CD4-positive, alpha-beta T cell treated with Interleukin-2 at 100 ng/mL for 4 hours (primary cell): Measurements from ENCODE around the gene PSMD12.

Experiments
- DNase-seq: peaks from one replicate; pipeline ENCODE4 v3.0.0-alpha.2; 2020; ENCODE audit warnings: low spot score

PSMD12 gene

DNA sequence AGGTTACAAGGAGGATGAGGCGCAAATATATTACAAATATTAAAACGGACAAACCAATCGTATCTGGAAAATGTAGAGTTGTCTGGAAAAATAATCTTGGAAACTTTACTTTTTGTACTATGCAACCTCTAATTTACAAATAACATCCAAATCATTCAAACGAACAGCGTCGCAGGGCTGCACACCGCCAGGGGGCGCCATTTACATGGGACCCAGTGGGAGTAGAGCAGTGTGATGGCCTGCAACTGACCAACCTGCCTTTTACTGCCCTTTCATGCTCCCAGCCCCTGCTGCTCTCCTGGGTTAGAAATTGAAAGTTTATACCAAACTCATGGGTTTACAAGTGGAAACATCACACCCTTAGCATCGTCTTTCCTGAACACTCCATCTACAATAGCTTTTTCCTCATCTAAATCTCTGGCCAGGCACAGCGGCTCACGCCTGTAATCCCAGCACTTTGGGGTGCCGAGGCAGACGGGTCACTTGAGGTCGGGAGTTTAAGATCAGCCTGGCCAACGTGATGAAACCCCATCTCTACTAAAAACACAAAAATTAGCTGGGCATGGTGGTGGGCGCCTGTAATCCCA, 20.7 kb upstream of the PSMD12 start:
- peak; percentile 68 for DNase-seq

DNA sequence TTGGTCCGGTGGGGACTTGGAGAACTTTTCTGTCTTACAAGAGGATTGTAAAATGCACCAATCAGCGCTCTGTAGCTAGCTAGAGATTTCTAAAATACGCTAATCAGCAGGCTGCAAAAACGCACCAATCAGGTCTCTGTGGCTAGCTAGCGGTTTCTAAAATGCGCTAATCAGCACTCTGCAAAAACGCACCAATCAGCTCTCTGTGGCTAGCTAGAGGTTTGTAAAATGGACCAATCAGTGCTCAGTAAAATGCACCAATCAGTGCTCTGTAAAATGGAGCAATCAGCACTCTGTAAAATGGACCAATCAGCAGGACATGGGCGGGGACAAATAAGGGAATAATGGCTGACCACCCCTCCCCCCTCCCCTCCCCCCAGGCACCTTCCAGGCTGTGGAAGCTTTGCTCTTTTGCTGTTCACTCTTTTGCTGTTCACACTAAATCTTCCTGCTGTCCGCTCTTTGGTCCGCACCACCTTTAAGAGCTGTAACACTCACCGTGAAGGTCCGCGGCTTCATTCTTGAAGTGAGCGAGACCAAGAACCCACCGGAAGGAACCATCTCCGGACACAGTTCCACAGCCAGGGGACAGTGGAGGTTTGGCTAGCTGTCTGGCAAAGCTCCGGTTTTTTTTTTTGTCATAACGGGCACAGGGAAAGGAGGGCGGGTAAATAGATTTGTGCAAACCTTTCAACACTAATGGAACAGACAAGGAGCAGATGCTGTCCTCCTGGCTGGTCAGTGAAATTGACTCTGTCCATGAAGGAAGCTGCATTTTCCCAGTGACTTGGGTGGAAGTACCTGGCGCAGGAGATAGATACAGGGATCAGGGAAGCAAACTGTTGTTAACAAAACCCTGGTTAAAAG, 19.0 kb upstream of the PSMD12 start:
- no peak for DNase-seq

DNA sequence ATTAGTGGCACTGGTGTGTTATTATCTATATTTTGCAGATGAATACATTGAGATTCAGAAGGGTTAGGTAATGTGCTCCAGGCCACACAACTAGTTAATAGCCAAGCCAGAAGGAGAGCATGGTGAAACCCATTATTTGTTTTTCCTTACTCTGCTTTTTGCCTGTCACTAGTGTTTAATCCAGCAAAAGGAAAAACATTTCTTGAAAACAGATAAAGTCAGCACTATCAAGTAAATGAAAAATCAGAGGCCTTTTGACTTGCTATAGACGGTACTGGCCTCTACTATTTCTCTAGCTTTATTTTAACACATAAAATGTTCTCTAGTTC, 15.5 kb upstream of the PSMD12 start:
- no peak for DNase-seq

DNA sequence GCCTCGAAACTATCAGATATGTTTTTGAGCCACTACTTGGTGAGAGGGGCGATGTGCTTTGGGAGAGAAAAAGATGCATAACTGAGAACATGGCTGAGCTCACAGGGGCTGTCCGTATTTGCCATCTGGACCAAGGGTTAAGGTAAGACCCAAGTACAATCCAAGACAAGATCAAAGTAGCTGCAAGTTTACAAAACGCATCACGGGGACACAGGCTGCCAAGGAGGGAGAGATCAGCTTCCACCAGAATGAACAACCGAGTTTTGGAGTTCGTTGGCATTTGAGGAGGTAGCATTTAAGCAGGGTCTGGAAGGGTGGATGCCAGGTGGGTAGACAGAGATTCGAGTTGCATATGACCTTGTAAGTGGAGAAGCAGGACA, 12.9 kb upstream of the PSMD12 start:
- DNase-seq, result no peak

DNA sequence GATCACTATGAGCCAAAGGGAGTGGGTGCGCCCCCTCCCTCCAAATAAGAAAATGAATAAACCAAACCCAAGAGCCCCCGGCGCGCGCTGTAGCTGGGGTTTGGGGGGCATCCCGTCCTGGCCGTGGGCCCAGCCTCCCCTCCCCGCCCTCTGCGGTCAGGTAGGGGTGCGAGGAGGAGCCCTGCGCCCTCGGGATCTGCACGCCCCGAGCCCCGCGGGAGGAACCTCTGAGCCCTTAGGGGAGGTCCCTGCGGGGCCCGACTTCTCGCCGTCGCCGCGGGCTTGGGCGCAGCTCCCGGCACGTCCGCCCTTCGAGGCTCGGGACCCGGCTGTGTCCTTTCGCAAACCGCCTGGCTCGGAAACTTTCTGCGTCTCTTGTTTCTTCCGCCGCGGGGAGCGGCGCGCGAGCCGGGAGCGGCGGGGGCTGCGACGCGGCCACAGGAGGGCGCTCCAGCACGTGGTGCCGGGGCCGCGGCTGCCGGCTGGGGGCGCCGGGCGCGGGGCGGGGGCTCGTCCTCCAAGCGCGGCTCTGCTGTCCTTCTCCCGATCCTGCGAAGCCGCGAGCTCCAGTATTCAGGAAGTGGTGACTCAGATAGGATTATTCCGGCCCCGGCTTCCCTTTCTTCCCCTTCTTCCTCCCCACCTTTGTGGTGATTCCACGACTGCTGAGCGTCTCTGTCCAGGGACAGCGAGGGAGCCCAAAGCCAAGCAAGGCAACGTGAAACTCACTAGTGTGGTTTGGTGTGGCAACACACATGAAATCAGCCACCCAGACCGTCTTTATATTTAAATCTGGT, 12.3 kb upstream of the PSMD12 start:
- peak; percentile 80 for DNase-seq

DNA sequence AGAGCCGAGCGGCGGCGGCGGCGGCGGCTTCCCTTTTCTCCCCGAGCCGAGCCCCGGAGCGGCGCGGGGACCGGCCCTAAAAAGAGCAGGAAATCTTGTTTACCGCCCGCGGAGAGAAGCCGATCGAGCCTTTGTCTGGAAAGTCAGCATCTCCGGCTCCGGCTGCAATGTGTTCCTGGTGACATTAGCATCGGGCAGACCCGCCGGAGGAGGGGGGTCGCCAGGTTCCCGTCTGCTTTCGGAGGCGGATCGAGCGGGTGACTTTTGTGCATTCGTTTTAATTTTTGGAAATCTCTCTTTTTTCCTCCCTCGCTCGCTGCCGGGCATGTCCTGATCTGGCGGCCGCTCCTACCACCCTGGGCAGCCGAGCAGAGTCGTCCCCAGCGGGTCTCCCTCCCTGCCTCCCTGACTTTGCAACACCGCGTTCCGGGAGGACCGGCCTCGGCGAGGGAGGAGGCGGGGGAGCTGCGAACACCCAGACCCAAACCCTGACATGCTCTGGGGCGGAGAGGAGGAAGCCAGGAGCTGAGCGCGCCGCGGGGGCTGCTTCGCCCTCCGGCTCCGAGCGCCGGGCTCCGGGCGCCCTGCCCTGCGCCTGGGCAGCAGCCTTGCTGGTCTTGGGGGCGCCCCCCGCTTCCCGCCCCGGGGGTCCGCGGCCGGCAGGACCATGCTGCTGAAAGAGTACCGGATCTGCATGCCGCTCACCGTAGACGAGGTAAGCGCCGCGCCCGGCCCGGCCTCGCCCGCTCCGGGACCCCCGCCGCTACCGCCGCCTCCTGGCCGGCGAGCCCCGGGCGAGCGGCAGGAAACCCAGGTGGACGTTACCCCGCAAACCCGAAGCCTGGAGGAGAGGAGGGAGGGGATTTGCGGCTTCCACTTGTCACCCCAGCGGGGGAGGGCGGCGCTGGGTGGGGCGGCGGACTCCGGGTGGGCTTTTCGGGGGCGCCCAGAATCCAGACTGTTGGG, 11.4 kb upstream of the PSMD12 start:
- peak; percentile 49 for DNase-seq

DNA sequence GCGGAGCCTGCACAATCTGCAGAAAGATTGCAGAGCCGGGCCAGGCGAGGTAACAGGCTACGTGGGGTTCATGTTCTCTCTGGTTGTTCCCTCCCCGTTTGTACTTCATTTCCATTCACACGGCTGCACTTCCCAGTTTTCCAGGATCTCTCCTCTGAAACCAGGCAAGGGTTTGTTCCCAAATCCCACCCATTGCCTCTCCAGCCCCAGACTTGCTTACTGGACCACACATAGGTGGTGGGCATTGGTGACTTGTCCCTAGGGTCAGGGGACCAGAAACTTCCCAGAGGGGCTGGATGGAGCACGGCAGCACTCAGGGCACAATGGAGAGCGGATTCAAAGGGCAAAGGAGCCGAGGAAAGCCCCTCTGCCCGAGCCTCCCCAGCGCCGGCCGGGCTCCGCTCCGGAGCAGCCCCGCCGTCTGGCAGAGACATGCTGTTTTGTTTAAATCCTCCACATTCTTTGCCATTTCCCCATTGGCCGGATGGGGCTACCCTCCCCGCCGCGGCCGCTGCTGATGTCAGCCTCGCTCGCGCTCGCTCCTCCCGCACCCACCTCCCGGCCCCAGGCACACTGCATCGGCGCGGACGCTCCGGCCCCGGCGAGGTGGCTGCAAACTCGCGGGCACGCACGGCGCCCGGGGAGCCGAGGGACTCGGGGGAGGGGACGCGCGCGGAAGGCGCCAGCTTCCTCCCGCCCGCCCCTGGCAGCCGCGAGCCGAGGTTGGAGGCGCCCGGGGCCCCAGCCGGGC, 10.5 kb upstream of the PSMD12 start, which contains the start of gene PITPNC1:
Gene PITPNC1, plus strand, starts transcription at position 545 of the 751 bp plus-strand sequence.
- peak; percentile 88 for DNase-seq

DNA sequence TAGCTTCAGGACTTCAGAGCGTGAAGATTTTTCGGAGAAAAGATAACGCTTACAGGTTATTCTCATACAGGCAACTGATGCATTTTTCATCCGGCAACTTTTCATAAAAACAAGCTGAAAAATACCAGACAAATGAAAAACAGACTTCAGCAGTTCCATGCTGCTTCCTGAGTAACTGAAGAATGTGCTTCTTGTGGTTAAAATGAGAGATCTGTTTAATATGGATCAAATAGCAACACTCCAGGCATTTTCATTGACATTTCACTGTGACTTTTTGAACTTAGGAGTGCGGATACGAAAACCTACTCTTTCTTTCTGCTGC, 10.0 kb upstream of the PSMD12 start:
- DNase-seq, result no peak

DNA sequence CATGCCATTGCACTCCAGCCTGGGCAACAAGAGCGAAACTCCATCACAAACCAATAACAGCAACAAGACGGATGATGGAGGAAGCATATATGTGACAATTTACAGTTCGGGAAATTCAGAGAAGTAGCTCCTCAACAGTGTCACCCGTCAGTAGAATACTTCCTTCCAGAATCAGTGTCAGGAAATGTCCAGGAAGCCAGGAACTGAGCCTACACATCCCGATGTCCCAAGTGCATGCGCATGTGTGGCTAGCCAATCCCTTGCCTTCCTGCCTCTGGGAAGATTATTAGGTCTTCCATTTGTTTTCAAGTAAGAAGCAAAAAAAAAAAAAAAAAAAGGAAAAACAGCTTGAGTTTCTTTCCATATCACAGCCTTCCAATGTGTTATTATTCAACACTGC, 9.3 kb upstream of the PSMD12 start:
- DNase-seq, result no peak

DNA sequence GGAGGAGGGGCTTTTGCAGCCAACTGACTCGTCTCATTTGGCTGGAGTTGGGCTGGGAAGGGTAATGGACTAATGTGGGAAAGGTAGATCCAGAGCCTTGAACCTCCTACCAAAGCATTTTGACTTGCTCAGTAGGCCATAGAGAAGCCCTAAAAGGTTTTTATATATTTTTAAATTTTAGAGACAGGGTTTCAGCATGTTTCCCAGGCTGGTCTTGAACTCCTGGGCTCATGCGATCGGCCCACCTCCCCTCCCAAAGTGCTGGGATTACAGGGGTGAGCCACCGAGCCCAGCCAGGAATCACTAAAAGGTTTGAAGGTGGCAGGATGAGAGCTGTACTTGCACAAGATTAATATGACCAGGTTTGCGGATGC, 8.7 kb upstream of the PSMD12 start:
- DNase-seq, result no peak

DNA sequence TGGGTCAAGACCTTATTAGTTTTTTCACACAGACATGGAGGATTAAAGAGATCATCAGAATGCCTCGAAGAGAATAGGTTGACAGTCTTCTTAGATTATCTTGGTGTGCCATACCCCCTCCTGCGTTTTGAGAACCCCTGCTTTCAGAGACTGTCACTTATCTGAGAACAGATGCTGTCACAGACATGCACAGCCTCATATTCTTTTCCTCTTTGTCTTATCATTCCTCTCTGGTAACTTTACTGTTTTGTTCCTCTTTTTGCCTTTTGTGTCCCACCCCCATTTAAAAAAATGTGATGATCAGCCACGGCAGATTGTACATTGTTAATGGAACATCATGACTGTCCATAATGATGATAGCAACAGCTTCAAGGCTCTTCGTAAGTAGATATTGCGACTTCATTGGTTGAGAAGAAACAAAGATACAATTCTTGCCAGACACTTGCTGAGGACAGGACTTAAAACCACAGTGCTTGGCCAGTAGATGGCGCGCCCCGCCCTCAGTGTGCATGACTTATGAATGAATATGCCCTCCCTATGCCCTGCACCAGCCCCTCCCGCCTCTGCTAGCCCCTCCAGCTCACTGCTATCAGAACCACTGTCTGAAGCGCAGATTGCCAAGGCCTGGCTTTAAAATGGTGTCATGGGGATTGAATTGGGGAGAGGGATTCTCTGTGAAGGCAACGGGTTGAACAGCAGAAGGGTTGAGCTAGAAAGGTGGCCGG, 8.1 kb upstream of the PSMD12 start:
- DNase-seq, result peak; percentile 90

DNA sequence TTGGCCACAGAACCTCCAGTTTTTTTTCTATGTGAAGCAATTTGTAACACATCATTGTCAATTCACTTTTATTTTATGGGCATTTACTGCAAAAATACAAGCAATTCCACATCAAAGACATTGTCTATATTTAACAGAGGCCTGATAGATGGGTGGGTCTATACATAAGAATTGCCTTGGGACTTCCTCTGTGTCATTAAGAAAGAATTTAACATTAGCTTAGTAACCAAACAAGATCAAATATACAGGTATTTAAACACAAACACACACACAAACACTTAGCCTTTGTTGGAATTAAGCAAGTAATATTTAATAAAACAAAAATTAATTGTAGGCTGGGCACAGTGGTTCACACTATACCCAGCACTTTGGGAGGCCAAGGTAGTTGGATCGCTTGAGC, 6.4 kb upstream of the PSMD12 start:
- no peak for DNase-seq

DNA sequence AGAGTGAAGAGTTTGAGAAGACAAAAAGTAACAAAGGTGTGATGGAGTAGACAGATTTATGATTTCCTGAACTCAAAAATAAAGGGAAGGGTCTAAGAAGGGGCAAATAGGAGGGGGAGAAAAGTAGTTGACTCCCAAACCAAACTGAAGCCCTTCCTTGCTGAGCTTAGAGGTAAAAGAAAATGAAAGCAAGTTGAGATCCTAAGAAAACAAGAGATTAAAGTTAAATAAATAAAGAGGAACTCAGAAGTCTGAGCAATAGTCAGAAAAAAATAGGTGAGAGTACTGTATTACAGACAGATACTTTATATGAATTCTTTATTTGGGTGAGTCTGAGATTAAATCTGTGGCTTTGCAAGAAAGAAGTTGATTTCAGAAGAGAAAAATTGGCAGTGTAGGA, 3.3 kb upstream of the PSMD12 start:
- no peak for DNase-seq

DNA sequence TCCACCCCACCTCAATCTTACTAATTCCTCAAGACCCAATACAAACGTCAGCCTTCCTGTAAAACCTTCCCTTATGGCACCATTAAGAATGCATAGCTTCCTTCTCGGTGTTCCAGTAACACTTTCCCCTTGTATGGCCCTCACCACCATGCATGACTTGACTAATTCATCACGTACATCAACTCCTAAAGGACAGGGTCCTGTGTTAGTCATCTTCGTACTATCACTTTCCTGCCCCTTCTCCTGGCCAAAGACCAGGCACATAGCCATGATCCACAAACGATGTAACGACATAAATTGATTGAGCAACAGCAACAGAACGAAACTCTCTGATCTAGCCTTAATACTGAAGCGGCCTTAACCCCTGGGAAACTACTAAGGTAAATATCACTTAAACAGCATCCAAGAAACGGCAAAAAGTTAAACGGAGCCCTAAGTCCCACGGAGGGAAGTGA, 612 bp downstream of the PSMD12 start:
- peak; percentile 47 for DNase-seq

DNA sequence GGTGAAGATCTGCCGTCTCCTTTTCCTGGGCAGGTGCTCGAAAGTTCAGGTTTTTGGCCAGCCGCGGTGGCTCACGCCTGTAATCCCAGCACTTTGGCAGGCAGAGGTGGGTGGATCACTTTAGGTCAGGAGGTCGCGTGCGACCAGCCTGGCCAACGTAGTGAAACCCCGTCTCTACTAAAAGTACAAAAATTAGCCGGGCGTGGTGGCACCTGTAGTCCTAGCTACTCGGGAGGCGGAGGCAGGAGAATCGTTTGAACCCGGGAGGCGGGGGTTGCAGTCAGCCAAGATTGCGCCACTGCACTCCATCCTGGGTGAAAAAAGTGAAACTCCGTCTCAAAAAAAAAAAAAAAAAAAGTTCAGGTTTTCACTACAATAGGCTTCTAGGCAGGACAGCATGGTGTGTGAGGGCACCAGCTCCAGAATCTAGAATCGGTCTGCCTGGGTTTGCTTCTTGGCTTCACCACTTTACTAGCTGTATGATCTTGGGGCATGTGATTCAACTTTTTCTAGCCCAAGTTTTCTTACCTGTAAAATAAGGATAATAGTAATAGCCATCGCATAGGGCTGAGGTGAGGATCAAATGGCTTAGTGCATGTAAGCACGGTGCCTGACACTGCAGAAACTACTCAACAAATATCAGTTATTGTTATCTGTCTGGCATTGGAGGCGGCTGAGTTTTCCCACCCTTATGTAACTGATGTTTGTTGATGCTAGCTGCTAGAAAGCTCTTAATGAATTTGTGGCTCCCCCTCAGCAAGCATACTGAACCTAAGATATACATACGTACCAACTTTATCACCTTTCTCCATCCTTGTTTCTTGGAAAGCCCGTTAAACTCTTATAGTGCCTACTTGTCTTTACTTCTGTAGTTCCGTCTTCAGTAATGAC, 1.3 kb downstream of the PSMD12 start:
- DNase-seq, result no peak

DNA sequence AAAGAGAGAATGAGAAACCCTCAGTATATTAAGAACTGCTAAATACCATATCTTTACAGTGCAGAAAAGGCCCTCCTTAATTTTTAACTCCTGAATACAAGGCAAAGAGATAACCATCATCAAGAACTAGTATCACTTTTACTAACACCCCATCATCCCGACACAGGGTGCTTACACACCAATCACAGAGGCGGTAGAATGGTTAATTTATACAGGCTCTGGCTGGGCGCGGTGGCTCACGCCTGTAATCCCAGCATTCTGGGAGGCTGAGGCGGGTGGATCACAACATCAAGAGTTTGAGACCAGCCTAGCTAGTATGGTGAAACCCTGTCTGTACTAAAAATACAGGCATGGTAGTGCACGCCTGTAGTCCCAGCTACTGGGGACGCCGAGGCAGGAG, 4.2 kb downstream of the PSMD12 start:
- no peak for DNase-seq

DNA sequence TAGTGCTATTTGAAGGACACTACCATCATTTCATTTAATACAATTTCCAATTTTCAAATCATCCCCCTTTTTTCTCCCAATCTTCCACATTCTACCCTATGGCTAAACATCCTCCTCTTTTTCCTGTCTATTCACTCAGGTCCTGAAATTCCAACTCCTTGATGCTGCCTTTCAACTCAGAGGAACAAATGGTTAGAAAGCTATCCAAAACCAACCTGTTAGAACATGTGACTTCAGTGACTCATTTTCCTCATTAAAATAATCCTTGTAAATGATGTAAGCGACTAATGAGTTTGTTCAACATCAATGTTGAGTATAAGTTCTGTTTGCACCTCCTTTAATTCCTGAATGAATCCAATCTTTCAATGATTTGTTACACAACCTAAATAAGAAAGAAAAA, 5.5 kb downstream of the PSMD12 start:
- no peak for DNase-seq

DNA sequence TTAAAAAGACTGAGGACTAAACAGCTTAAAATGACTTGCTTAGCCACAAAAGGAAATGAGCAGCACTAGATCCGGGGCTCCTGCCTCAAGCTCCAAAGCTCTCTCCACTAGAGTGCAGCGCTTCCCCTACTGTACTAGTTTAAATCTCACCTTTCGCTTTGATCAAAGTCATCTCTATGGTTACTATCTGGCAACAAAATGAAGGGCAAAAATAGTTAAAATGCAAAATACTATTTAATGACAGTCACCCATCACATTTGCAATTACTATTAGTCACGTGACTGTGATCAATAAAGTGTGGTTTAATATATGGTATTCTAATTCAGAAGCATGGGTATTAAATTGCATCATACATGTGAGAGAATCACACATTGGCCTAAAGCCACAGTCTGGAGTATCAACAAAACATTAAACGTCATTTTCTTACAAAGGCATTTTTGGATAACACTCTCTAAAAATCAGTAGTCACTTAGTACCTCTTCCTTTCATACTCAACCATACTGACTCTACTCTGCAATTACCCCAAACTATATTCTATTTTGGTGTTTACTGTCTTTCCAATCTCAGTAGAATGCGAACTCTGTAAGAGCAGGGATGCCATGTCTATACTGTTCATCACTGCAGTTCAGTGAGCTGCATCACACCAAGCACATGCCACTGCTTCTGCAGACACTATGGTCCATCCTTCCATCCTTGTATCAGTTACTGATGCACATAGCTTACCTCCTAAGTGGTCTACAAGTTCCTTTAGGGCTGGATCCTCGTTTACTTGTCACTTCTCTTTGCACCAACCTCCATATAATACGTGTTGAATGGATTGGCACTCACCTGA, 6.2 kb downstream of the PSMD12 start:
- peak; percentile 71 for DNase-seq

DNA sequence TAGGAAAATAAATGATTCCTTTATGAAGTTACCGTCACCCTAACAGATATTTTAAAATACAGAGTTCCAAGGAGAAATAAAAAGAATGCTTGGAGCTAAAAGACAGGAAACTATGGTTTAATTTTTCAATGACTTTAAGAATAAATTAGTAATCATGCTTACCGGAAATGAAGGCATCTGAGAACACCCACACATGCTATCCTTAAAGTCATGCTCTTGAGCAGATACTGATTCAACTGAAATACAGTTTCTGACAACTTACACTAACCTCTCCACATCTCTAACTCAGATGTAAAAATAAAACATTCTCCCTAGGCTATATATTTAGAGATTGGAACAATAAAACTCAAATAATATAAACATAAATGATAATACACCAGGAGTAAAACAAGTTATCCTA, 7.8 kb downstream of the PSMD12 start:
- no peak for DNase-seq
